ENCODE measurements around the gene TPST1. TPM values are rescaled to one million over a fixed set of nuclear protein-coding genes. Genes with fewer than 3 reads are reported as not detected.
A peak's percentile ranks its signal among the peaks of the same experiment; 100 is the strongest.
"Not testable (repeated sequence)": the region's sequence is repeated elsewhere in the genome, so short reads cannot be mapped to it uniquely, and the experiment has no call there.

Gene TPST1
- total and polyA plus RNA-seq, 3 experiments from 2014 or later = 1.7 to 2.7 (median 1.9) TPM

DNA sequence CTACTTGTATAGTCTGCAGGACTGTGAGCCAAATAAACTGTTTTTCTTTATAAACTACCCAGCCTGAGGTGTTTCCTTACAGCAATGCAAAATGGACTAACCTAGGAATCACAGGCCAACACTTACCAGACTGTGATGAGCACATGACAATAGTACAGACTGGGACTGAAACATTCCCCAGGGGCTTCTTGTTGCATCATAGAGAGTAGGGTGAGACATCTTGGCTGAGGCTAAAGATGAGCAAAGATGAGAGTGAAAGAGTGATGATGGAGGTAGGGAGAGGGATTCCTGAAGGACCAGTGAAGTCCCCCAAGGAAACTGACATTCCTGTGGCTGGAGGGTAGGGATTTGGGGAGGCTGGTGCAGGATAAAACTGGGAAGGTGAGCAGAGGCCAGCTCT is 194.4 kb downstream of the TPST1 start:
- H3K27me3 Mint-ChIP-seq = no peaks in the 10 kb centered on the region
- CTCF ChIA-PET = no interaction called here
- no peaks in the 10 kb centered on the region for H3K9me3 ChIP-seq (ENCODE audit: low read length)
- H3K4me3 ChIP-seq (ENCODE audit: low read length) = no peak overlapping the region
- H3K4me1 Mint-ChIP-seq = no peaks in the 10 kb centered on the region
- H3K9me3 Mint-ChIP-seq = peaks cover 0 to 9% (median 7%) of the 10 kb centered on the region in 5 donors
- no peak for DNase-seq
- POLR2A ChIA-PET = no interaction called here
- no peak overlapping the region for H3K4me3 Mint-ChIP-seq
- H3K27ac ChIP-seq (ENCODE audit: low read depth, low read length) = no peak overlapping the region
- H3K36me3 Mint-ChIP-seq = peaks cover 21 to 53% (median 22%) of the 10 kb centered on the region in 3 donors
- no peaks in the 10 kb centered on the region for H3K27me3 ChIP-seq (ENCODE audit: insufficient read depth, low read length, poor library complexity, severe bottlenecking)
- H3K27ac Mint-ChIP-seq = no peak overlapping the region
- no peaks in the 10 kb centered on the region for H3K36me3 ChIP-seq (ENCODE audit: insufficient read depth, low read length)
- no peaks in the 10 kb centered on the region for H3K4me1 ChIP-seq (ENCODE audit: insufficient read depth, low read length)

GRCh38 chr7:66400400-66400799 is 195.3 kb downstream of the TPST1 start:
- Mint-ChIP-seq H3K27me3 (no peaks in the 10 kb centered on the region), H3K4me1 (no peaks in the 10 kb centered on the region), H3K36me3 (peaks cover 21 to 50% (median 26%) of the 10 kb centered on the region in 3 donors), H3K27ac (no peak overlapping the region), H3K9me3 (peaks cover 0 to 9% (median 7%) of the 10 kb centered on the region in 5 donors), H3K4me3 (no peak overlapping the region)
- Histone ChIP-seq H3K27ac (ENCODE audit: low read depth, low read length) (no peak overlapping the region), H3K4me1 (ENCODE audit: insufficient read depth, low read length) (no peaks in the 10 kb centered on the region), H3K9me3 (ENCODE audit: low read length) (no peaks in the 10 kb centered on the region), H3K36me3 (ENCODE audit: insufficient read depth, low read length) (no peaks in the 10 kb centered on the region), H3K27me3 (ENCODE audit: insufficient read depth, low read length, poor library complexity, severe bottlenecking) (no peaks in the 10 kb centered on the region), H3K4me3 (ENCODE audit: low read length) (no peak overlapping the region)
- ChIA-PET CTCF (no interaction called here), POLR2A (no interaction called here)
- no peak for DNase-seq

GRCh38 chr7:66401126-66401525 is 196.0 kb downstream of the TPST1 start:
- peaks cover 21 to 47% (median 26%) of the 10 kb centered on the region in 3 donors for H3K36me3 Mint-ChIP-seq
- H3K4me3 Mint-ChIP-seq; CTCF ChIA-PET; H3K36me3 ChIP-seq (ENCODE audit: insufficient read depth, low read length); H3K27ac Mint-ChIP-seq; H3K27me3 ChIP-seq (ENCODE audit: insufficient read depth, low read length, poor library complexity, severe bottlenecking); H3K4me3 ChIP-seq (ENCODE audit: low read length); H3K27me3 Mint-ChIP-seq; H3K9me3 Mint-ChIP-seq; H3K9me3 ChIP-seq (ENCODE audit: low read length); H3K4me1 ChIP-seq (ENCODE audit: insufficient read depth, low read length); H3K4me1 Mint-ChIP-seq; POLR2A ChIA-PET; H3K27ac ChIP-seq (ENCODE audit: low read depth, low read length); DNase-seq: not testable (repeated sequence)

GRCh38 chr7:66401932-66402331 is 196.8 kb downstream of the TPST1 start:
- H3K27me3 ChIP-seq (ENCODE audit: insufficient read depth, low read length, poor library complexity, severe bottlenecking); H3K36me3 ChIP-seq (ENCODE audit: insufficient read depth, low read length); H3K4me3 Mint-ChIP-seq; POLR2A ChIA-PET; H3K27me3 Mint-ChIP-seq; H3K4me3 ChIP-seq (ENCODE audit: low read length); H3K4me1 ChIP-seq (ENCODE audit: insufficient read depth, low read length); H3K4me1 Mint-ChIP-seq; CTCF ChIA-PET; H3K27ac ChIP-seq (ENCODE audit: low read depth, low read length); H3K9me3 ChIP-seq (ENCODE audit: low read length); DNase-seq; H3K9me3 Mint-ChIP-seq: not testable (repeated sequence)
- peak overlapping the region in 1 of 8 donors; percentile 24 for H3K27ac Mint-ChIP-seq
- H3K36me3 Mint-ChIP-seq = peaks cover 21 to 51% (median 26%) of the 10 kb centered on the region in 3 donors

DNA sequence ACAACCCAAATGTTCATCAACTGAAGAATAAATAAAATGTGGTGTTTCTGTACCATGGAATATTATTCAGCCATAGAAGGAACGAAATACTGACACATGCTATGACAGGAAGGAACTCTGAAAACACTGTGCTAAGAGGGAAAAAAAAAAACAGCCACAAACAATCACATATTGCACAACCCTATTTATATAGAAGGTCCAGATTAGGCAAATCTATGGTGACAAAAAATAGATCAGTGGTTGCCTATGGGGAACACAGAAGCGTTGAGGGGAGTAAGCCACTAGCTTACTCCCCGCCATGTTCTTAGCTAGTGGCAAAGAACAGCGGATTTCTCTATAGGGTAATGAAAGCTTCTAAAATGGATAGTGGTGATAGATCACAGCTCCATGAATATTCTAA is 198.4 kb downstream of the TPST1 start:
- Mint-ChIP-seq H3K27me3 (no peaks in the 10 kb centered on the region), H3K9me3 (peaks cover 0 to 9% (median 7%) of the 10 kb centered on the region in 5 donors), H3K4me1 (no peaks in the 10 kb centered on the region), H3K27ac (peak overlapping the region in 1 of 8 donors; percentile 8), H3K36me3 (peaks cover 21 to 57% (median 26%) of the 10 kb centered on the region in 3 donors), H3K4me3 (no peak overlapping the region)
- no peaks in the 10 kb centered on the region for H3K9me3 ChIP-seq (ENCODE audit: low read length)
- no peaks in the 10 kb centered on the region for H3K27me3 ChIP-seq (ENCODE audit: insufficient read depth, low read length, poor library complexity, severe bottlenecking)
- no peaks in the 10 kb centered on the region for H3K4me1 ChIP-seq (ENCODE audit: insufficient read depth, low read length)
- ChIA-PET CTCF (no interaction called here), POLR2A (no interaction called here)
- H3K4me3 ChIP-seq (ENCODE audit: low read length) = no peak overlapping the region
- H3K36me3 ChIP-seq (ENCODE audit: insufficient read depth, low read length) = no peaks in the 10 kb centered on the region
- no peak overlapping the region for H3K27ac ChIP-seq (ENCODE audit: low read depth, low read length)
- DNase-seq = no peak

- Histone ChIP-seq H3K36me3 (ENCODE audit: insufficient read depth, low read length) (no peaks in the 10 kb centered on the region), H3K4me1 (ENCODE audit: insufficient read depth, low read length) (peaks cover 7% of the 10 kb centered on the region), H3K27ac (ENCODE audit: low read depth, low read length) (no peak overlapping the region), H3K27me3 (ENCODE audit: insufficient read depth, low read length, poor library complexity, severe bottlenecking) (no peaks in the 10 kb centered on the region), H3K9me3 (ENCODE audit: low read length) (no peaks in the 10 kb centered on the region), H3K4me3 (ENCODE audit: low read length) (no peak overlapping the region)
- peaks cover 4 to 14% (median 12%) of the 10 kb centered on the region in 3 donors for H3K4me1 Mint-ChIP-seq
- H3K27me3 Mint-ChIP-seq = no peaks in the 10 kb centered on the region
- POLR2A ChIA-PET = no interaction called here
- peak overlapping the region in 1 of 8 donors; percentile 9 for H3K27ac Mint-ChIP-seq
- H3K9me3 Mint-ChIP-seq = no peaks in the 10 kb centered on the region
- H3K36me3 Mint-ChIP-seq = peaks cover 0 to 28% (median 3%) of the 10 kb centered on the region in 3 donors
- CTCF ChIA-PET = no interaction called here
- DNase-seq = no peak
- H3K4me3 Mint-ChIP-seq = no peak overlapping the region
Observed at GRCh38 chr7:66409493-66409892, 204.4 kb downstream of the TPST1 start.

Other genes with a start within 250 kb of the TPST1 start
- 10 to 100 TPM; 48.1 to 51.9 TPM for gene GUSB, start 223.1 kb upstream of the TPST1 start, total RNA-seq
- 53.9 TPM for gene GUSB, start 223.1 kb upstream of the TPST1 start, polyA plus RNA-seq
- gene ASL, start 129.5 kb upstream of the TPST1 start, total RNA-seq = 10 to 100 TPM; 24.2 to 27.7 TPM
- 14.1 TPM for gene ASL, start 129.5 kb upstream of the TPST1 start, polyA plus RNA-seq
- 10 to 100 TPM; 34.1 to 35.4 TPM for gene CRCP, start 90.5 kb upstream of the TPST1 start, total RNA-seq
- gene CRCP, start 90.5 kb upstream of the TPST1 start, polyA plus RNA-seq = 33.7 TPM

Data from CD8-positive, alpha-beta memory T cell (primary cell).